GM10847 (cell line): Measurements from ENCODE around the gene CCDC188.

Source experiments
- POLR2A ChIP-seq: IDR thresholded peaks from 2 replicates; pipeline ENCODE4 v1.6.1; 2011; ENCODE audit not compliant: insufficient read length; ENCODE audit errors: extremely low read depth

CCDC188 gene

DNA sequence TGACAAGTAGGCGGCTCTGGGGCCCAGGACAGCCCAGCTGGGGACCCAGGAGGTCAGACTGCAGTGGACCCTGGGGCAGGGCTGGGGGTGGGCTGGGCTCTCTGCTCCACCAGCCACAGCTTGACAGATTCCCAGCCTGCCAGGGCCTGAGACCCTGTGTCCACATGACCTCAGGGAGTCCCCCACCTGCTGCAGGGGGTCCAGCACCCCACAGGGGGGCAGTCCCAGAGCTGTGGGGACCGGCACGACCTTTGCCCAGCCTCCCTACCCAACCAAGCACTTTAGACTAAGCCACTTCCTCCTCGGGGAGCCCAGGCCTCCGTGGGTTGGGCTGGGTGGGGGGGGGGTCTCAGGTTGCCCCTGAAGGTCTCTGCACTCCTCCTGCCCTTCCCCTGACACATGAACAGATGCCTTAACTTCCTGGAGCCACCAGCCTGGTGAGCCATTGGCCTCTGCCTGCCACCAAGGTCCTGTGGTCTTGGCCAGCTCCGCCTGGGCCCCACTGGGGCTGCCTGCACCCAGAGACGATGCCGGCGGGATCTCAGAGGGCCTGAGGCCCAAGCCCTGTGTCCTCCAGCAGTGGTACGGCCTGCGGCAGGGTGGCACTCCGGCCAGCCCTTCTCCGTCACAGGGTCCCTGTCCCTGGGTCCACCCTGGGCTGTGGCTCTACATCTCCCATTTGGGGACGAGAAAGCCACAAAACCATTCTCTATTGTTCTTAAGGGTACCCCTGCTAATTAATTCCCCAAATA, 3.4 kb downstream of the CCDC188 start:
- no peak for TF ChIP-seq POLR2A

DNA sequence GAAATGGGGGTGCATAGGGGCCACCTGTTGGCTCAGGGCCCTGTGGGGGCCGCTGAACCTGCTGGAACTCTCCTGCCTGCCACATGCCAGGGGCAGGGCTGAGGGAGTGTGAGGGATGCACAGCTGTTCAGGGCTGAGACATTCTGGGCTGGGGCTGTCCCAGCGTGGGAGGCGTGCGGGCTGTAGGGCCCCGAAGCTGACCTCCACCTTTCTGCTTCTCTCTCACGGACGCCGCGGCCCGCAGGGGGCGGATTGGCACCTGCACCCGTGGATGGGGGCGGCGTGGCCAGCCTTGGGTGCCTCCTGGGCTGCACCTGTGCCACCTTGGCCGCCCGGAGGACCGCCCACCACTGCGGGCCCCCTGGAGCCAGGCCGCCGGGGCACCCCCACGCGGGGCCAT, 4.1 kb downstream of the CCDC188 start:
- TF ChIP-seq POLR2A, result no peak

DNA sequence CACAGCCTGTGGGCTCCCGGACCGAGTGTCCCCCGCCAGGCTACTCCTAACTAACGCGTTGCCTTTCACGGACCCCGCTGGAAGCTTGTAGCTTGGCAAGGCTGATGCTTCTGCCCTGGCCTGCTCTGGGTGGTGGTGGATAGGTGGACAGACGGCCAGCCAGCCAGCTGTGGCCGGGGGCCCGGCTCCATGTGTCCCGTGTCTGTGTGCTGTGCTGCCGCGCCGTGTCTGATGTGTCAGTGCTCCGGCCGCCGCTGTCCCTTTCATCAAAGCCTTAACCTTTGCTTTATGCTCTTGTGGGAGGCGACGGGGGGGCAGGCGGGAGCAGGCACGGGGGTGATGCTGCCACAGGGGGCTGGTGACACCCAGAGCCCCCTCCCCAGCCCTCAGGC, 5.0 kb downstream of the CCDC188 start:
- TF ChIP-seq POLR2A, result no peak

DNA sequence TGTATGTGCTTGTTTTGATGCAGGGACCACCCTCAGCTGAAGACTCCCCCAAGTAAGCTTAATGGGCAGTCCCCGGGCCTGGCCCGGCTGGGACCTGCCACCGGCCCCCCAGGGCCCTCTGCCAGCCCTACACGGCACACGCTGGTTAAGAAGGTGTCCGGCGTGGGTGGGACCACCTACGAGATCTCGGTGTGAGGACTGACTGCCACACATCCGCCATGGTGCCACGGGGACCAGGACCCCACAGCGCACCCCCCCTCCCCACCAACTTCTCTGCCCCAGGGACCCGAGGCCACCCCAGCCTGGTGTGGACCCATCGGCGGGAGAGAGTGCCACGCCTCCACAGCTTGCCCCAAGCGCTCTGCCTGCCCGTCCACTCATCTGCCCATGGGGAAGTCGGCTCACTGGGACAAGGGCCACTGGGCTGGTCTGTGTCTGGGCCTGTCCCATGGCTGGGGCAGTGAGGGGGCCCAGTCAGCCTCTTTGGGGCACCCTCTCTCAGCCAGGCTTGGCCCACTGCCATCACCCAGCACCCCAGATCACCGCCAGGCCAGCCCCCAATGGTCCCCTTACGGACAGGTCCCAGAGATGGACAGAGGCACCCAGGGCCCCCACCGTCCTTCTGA, 5.5 kb downstream of the CCDC188 start:
- no peak for TF ChIP-seq POLR2A

DNA sequence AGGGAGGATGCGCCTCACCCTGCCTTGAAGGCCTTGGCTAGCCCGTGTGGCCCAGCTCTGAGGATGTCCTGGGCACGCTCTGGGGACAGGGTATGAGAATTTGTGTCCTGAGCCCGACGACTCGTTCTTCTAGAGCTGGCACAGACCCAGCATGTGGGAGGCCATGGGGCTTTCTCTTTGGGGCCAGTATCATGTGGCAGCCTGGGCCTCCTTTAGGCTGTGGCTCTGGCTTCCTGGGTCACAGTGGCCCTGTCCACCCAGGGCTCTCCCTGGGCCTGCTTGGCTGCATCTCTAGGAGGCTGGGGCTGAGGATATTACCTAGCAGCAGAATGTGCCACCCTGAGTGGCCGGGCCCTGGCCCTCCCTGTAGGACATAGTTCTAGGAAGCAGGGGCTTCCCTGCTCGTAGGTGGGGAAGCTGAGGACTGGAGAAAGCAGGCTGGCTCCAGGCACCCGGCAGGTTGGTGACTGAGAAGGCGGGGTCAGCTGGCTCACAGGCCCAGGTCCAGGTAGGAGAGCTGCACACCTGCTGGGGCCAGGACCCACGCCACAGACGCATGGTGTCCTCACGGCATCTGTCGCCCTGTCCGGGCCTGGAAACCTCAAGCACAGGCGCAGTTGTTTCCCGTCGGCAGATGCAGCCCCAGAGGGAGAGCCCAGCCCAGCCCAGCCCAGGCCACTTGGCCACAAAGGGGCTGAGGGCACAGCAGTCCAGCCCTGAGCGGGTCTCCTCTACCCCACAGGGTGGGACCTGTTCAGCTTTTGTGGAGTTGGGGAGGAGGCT, 6.8 kb downstream of the CCDC188 start:
- no peak for TF ChIP-seq POLR2A

DNA sequence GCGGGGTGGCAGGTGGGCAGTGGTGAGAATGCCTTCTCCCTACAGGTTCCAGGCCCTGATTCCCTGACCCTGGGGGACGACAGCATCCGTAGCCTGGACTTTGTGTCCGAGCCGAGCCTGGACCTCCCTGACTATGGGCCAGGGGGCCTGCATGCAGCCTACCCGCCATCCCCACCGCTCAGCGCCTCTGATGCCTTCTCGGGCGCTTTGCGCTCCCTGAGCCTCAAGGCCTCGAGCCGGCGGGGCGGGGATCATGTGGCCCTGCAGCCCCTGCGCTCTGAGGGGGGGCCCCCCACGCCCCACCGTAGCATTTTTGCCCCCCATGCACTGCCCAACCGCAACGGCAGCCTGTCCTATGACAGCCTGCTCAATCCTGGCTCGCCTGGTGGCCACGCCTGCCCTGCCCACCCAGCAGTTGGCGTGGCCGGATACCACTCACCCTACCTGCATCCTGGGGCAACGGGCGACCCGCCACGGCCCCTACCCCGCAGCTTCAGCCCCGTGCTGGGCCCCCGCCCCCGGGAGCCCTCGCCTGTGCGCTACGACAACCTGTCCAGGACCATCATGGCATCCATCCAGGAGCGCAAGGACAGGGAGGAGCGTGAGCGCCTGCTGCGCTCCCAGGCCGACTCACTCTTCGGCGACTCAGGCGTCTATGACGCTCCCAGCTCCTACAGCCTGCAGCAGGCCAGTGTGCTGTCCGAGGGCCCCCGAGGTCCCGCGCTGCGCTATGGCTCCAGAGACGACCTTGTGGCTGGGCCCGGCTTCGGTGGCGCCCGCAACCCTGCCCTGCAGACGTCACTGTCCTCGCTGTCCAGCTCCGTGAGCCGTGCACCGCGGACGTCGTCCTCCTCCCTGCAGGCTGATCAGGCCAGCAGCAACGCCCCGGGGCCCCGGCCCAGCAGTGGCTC, 7.9 kb downstream of the CCDC188 start:
- TF ChIP-seq POLR2A, result no peak

DNA sequence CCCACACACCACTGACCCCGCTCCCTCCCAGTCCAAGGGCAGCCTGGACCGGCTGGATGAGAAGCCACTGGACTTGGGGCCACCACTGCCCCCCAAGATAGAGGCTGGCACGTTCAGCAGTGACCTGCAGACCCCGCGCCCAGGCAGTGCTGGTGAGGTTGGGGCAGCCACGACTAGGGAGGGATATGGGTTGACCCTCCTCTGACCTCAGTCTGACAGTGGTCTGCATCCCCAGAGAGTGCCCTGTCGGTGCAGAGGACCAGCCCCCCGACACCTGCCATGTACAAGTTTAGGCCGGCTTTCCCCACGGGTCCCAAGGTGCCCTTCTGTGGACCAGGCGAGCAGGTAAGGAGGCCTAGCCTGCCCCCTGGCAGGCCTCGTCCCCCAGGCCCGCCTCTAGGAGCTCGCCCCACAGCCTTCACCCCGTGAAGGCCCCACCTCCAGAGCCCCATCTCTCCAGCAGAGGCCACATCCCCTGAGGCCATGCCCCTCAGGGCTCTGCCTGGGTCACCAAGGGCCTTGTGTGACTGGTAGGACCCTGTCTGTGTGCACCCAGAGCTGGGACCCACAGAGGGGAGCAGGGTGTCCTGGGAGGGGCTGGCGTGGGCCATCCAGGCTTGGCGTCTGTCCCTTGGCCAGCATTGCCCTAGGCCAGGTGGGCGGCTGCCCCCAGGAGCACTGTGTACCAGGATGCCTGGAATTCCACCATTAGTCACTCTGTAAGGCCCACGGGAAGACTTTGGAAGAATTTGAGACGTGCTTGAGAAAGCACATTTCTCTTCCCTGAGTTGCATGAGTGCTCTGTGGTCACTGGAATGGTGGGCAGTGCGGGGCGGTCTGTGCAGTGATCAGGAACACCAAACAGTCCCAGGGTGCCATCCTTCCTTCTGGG, 9.4 kb downstream of the CCDC188 start:
- TF ChIP-seq POLR2A, result no peak

DNA sequence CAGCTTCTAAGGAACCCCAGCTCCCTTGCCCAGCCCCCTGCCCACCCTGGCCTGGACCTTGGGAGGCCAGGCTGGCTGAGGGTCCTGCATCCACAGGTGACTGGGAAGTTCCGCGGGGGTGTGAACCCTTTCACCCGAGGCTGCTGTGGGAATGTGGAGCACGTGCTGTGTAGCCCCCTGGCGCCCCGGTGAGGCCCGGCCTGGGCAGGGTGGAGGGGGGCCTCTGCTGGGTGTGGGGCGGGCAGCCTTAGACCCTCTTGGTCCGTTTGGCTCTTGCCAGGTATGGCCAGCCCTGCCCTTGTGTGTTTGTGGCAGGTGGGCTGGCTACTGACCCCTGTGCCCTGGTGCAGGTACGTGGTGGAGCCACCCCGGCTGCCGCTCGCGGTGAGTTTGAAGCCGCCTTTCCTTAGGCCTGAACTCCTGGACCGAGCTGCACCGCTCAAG, 10.3 kb downstream of the CCDC188 start:
- TF ChIP-seq POLR2A, result no peak

DNA sequence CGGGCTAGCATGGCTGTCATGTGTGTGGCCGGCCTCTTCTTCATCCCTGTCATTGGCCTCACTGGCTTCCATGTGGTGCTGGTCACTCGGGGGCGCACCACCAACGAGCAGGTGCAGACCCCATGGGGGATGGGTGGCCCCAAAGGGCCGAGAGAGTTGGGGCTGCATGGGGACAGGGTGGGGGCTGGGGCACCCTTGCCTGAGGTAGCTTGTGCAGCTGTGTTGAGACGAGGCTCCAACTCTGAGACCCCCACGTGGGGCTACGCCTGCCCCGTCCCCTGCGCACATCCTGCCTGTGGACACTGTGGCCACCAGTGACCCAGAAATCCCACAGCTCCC, 10.8 kb downstream of the CCDC188 start:
- TF ChIP-seq POLR2A, result no peak

DNA sequence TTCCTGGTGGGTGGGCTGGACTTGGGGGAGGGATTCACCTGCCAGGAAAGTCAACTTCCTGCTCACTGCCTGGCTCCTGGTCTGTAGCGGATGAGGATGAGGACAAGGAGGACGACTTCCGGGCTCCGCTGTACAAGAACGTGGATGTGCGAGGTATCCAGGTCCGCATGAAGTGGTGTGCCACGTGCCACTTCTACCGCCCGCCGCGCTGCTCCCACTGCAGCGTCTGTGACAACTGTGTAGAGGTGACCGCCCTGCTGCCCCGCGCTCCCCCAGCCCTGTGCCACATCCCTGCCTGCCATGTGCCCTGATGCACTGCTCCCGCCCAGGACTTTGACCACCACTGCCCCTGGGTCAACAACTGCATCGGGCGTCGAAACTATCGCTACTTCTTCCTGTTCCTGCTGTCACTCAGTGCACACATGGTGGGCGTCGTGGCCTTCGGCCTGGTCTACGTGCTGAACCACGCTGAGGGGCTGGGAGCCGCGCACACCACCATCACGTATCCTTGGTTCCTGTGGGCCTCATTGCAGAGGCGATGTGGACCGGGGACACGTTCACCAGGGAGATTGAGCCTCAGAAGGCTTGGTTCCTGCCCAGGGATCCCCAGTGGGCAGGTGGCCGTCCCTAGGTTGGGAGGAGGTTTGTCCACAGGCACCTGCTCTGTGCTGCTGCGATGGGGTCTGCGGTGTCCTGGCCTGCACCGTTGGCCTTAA, 11.3 kb downstream of the CCDC188 start:
- TF ChIP-seq POLR2A, result no peak

DNA sequence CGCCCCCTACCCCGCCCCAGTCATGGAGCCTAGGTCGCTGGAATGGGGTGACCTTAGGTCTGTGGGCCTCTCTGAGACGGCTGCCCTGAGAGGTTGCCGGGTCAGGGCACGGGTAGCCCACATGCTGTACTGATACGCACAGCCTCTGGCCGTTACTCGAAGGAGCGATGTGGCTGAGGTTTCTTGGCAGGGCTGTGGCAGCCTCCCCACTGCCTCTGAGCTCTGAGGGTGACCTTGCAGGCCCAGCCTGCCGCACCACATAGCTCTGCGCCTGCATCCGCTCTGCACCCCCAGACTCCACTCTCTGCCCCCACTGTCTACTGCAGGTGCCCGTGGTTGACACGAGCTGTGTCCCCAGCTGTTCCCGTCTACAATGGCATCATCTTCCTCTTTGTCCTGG, 12.0 kb downstream of the CCDC188 start:
- no peak for TF ChIP-seq POLR2A

DNA sequence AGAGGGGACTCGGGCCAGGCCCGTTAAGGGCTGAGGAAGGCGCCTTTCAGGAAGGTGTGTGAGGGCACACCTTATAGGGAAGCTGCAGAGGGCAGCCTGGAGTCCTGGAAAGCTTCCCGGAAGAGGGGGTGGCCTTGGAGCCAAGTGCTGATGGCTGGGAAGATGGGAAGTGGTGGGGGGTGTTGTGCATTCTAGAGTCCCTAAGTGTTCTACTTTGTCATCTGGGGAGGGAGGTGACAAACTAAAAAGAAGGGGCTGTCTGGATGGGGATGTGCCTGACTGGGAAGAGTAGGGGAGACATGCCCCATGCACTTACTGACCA, 12.5 kb downstream of the CCDC188 start:
- TF ChIP-seq POLR2A, result no peak

DNA sequence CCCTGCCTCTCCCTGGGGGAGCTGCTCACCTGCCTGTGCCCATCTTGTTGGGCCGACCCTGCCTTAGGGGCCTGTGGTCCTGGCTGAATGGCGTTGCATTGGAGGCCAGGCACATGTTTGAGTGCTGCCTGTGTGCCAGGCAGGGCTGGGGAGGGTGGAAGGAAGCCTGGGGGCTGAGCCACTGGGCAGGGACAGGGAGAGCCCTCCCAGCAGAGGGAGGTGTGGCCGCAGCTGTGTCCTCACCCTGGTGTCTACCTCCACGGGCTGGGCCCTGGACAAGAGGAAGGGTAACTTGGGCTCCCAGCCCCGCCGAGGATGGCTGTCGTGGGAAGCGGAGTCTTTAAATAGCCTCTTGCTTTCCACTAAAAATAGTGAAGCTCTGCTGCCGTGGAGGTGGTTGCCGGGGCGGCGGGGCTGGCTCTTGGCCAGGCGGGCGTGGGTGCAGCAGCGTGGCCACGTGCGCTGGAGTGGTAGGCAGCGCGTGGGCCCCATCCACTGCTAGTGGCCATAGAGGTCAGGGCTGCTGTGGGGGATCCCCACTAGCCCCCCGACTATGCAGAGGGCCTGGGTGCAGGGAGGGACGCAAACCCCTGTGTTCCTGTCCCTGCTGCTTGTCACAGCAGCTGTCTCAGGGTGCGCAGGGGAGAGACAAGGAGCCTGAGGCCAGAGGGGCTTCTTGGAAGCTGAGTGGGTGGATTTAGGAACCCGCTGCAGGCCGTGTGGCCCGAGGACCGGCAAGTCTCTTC, 13.0 kb downstream of the CCDC188 start:
- TF ChIP-seq POLR2A, result no peak
